ENCODE measurements around the gene NUDT9.

GRCh38 chr4:87469390-87469789 is 47.0 kb downstream of the NUDT9 start:
- TF ChIP-seq, protein P1, sequence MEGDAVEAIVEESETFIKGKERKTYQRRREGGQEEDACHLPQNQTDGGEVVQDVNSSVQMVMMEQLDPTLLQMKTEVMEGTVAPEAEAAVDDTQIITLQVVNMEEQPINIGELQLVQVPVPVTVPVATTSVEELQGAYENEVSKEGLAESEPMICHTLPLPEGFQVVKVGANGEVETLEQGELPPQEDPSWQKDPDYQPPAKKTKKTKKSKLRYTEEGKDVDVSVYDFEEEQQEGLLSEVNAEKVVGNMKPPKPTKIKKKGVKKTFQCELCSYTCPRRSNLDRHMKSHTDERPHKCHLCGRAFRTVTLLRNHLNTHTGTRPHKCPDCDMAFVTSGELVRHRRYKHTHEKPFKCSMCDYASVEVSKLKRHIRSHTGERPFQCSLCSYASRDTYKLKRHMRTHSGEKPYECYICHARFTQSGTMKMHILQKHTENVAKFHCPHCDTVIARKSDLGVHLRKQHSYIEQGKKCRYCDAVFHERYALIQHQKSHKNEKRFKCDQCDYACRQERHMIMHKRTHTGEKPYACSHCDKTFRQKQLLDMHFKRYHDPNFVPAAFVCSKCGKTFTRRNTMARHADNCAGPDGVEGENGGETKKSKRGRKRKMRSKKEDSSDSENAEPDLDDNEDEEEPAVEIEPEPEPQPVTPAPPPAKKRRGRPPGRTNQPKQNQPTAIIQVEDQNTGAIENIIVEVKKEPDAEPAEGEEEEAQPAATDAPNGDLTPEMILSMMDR (IDR thresholded peaks at IDR 0.05; ENCODE audit: low read depth, low read length, poor library complexity, severe bottlenecking): no peak
- no peak for TF ChIP-seq EZH2phosphoT487 (IDR thresholded peaks at IDR 0.05; ENCODE audit: borderline replicate concordance, low read length)
